COLO668 (cell line): ENCODE results near the gene MYL7.

Experiments
- DNase-seq: peaks from one replicate; lab custom pipeline; 2025; ENCODE audit not compliant: unreplicated experiment; lab: John Stamatoyannopoulos, UW

Gene MYL7

GRCh38 chr7:44112997-44113763 is 28.0 kb downstream of the MYL7 start:
- peak; percentile 59 for DNase-seq

- DNase-seq, result peak; percentile 66
These were observed 28.7 kb downstream of the MYL7 start for GRCh38 chr7:44112231-44112996.

GRCh38 chr7:44111761-44112160 is 29.4 kb downstream of the MYL7 start:
- DNase-seq, result peak; percentile 57

- no peak for DNase-seq
These were observed 30.2 kb downstream of the MYL7 start for GRCh38 chr7:44110719-44111635.

- no peak for DNase-seq
These were observed 31.1 kb downstream of the MYL7 start for GRCh38 chr7:44109991-44110390.

GRCh38 chr7:44108768-44109750 is 32.1 kb downstream of the MYL7 start:
- DNase-seq, result no peak

GRCh38 chr7:44107961-44108767 is 33.0 kb downstream of the MYL7 start:
- no peak for DNase-seq

GRCh38 chr7:44107116-44107960 is 33.8 kb downstream of the MYL7 start:
- DNase-seq, result no peak

GRCh38 chr7:44106311-44107065 is 34.6 kb downstream of the MYL7 start:
- DNase-seq, result no peak

- no peak for DNase-seq
These were observed 35.3 kb downstream of the MYL7 start for GRCh38 chr7:44105832-44106231.

GRCh38 chr7:44104860-44105771 is 36.0 kb downstream of the MYL7 start:
- no peak for DNase-seq

- DNase-seq, result no peak
These were observed 36.9 kb downstream of the MYL7 start, which contains the start of gene AEBP1 for GRCh38 chr7:44103923-44104859. Gene AEBP1 (plus strand): TSS chr7:44104345. CDS start chr7:44104666, 321 bp downstream.

- no peak for DNase-seq
These were observed 37.6 kb downstream of the MYL7 start for GRCh38 chr7:44103566-44103922.

- no peak for DNase-seq
These were observed 38.1 kb downstream of the MYL7 start for GRCh38 chr7:44102846-44103565.
